IMR-90 (cell line): Measurements from ENCODE around the gene TMEM63A. TPM values are rescaled to one million over a fixed set of nuclear protein-coding genes. Genes with fewer than 3 reads are reported as not detected.

Source experiments
- ATAC-seq: fragments of 200-7000 bp; cut with Tn5 transposase; 2 replicates; pipeline ENCODE4 v1.9.1; 2020; ENCODE audit warnings: low read depth, mild to moderate bottlenecking, moderate library complexity
- BruUV-seq: library from RNA; stranded (reverse); fragments of 400-500 nt; replicated peaks from 2 replicates; lab custom pipeline; 2021; lab: Mats Ljungman, UMichigan
- CTCF ChIA-PET: fragments of 300-600 bp; formaldehyde crosslinking; extraction: SDS; loops from one replicate; lab custom pipeline; 2021; ENCODE audit warnings: antibody characterized with exemption; lab: Yijun Ruan, JAX
- POLR2A ChIA-PET: fragments of 300-600 bp; sonication (Branson Sonifier 250); formaldehyde crosslinking; loops from one replicate; lab custom pipeline; 2022; ENCODE audit warnings: antibody characterized with exemption; ENCODE audit not compliant: unreplicated experiment; lab: Charles Lee
- DNase-seq: peaks from one replicate; pipeline ENCODE4 v3.0.0; 2013
- H2AFZ ChIP-seq: replicated peaks from 2 replicates; pipeline ENCODE3; 2013; ENCODE audit warnings: low read length, mild to moderate bottlenecking; ENCODE audit not compliant: poor library complexity
- H2AK5ac ChIP-seq: 2 replicates; pipeline ENCODE4 v1.6.1; 2013; ENCODE audit warnings: low read depth, low read length, inconsistent platforms
- H2AK9ac ChIP-seq: replicated peaks from 2 replicates; pipeline ENCODE3; 2013; ENCODE audit warnings: mild to moderate bottlenecking, low read depth, low read length, moderate library complexity; ENCODE audit not compliant: poor library complexity
- H2BK120ac ChIP-seq: 2 replicates; pipeline ENCODE4 v1.6.1; 2013; ENCODE audit warnings: low read depth, low read length, inconsistent platforms
- H2BK15ac ChIP-seq: 3 replicates; pipeline ENCODE4 v1.6.1; 2013; ENCODE audit warnings: low read depth, low read length, inconsistent platforms
- H2BK20ac ChIP-seq: 2 replicates; pipeline ENCODE4 v1.6.1; 2013; ENCODE audit warnings: low read depth, mild to moderate bottlenecking, inconsistent platforms, low read length, moderate library complexity
- H2BK5ac ChIP-seq: 2 replicates; pipeline ENCODE4 v1.6.1; 2013; ENCODE audit warnings: mild to moderate bottlenecking, low read depth, low read length, inconsistent platforms; ENCODE audit not compliant: poor library complexity, severe bottlenecking
- H3K14ac ChIP-seq: replicated peaks from 2 replicates; pipeline ENCODE4 v1.6.1; 2013; ENCODE audit warnings: low read depth, low read length, inconsistent platforms
- H3K18ac ChIP-seq: 2 replicates; pipeline ENCODE4 v1.6.1; 2013; ENCODE audit warnings: low read depth, low read length, control low read depth
- H3K23ac ChIP-seq: 2 replicates; pipeline ENCODE4 v1.6.1; 2013; ENCODE audit warnings: low read depth, low read length, inconsistent platforms
- H3K27ac ChIP-seq: 2 replicates; pipeline ENCODE4 v1.5.1; 2013; ENCODE audit warnings: mild to moderate bottlenecking, control low read depth, low read length; ENCODE audit not compliant: insufficient read depth
- H3K27me3 ChIP-seq: 2 replicates; pipeline ENCODE4 v1.6.1; 2013; ENCODE audit warnings: low read length; ENCODE audit not compliant: control insufficient read depth, insufficient read depth
- H3K36me3 ChIP-seq: 2 replicates; pipeline ENCODE4 v1.6.1; 2013; ENCODE audit warnings: low read length, mixed read lengths; ENCODE audit not compliant: control insufficient read depth, insufficient read depth
- H3K4ac ChIP-seq: 2 replicates; pipeline ENCODE4 v1.6.1; 2013; ENCODE audit warnings: low read depth, low read length, inconsistent platforms
- H3K4me1 ChIP-seq: 2 replicates; pipeline ENCODE4 v1.6.1; 2013; ENCODE audit warnings: low read length, mixed read lengths; ENCODE audit not compliant: control insufficient read depth, insufficient read depth
- H3K4me2 ChIP-seq: 2 replicates; pipeline ENCODE4 v1.6.1; 2013; ENCODE audit warnings: low read depth, mild to moderate bottlenecking, control low read depth, low read length, moderate library complexity
- H3K4me3 ChIP-seq: 2 replicates; pipeline ENCODE4 v1.5.1; 2013; ENCODE audit warnings: low read depth, mild to moderate bottlenecking, control low read depth, low read length, moderate library complexity; ENCODE audit not compliant: insufficient read depth
- H3K56ac ChIP-seq: 2 replicates; pipeline ENCODE4 v1.6.1; 2013; ENCODE audit warnings: low read length, inconsistent platforms; ENCODE audit not compliant: insufficient read depth; ENCODE audit errors: extremely low read depth
- H3K79me1 ChIP-seq, 2 experiments: 2 replicates each; pipeline ENCODE4 v1.6.1; 2013; ENCODE audit warnings: low read length in 2 of 2, inconsistent platforms in 1 of 2, low read depth in 1 of 2
- H3K9ac ChIP-seq: 2 replicates; pipeline ENCODE4 v1.6.1; 2013; ENCODE audit warnings: low read depth, low read length, control low read depth
- H3K9me1 ChIP-seq: 2 replicates; pipeline ENCODE4 v1.6.1; 2013; ENCODE audit warnings: low read length, inconsistent platforms; ENCODE audit not compliant: insufficient read depth
- H3K9me3 ChIP-seq: 2 replicates; pipeline ENCODE4 v1.6.1; 2013; ENCODE audit warnings: low read length; ENCODE audit not compliant: control insufficient read depth, insufficient read depth
- H4K20me1 ChIP-seq: 2 replicates; pipeline ENCODE4 v1.6.1; 2013; ENCODE audit warnings: low read length, inconsistent platforms; ENCODE audit not compliant: insufficient read depth
- H4K5ac ChIP-seq: 2 replicates; pipeline ENCODE4 v1.6.1; 2013; ENCODE audit warnings: mild to moderate bottlenecking, low read depth, low read length, control low read depth
- H4K8ac ChIP-seq, 2 experiments: 2 replicates each; pipeline ENCODE4 v1.6.1; 2013; ENCODE audit warnings: low read depth in 2 of 2, low read length in 2 of 2, control low read depth in 1 of 2, inconsistent platforms in 1 of 2
- H4K91ac ChIP-seq: 2 replicates; pipeline ENCODE4 v1.6.1; 2013; ENCODE audit warnings: low read depth, low read length, inconsistent platforms; ENCODE audit not compliant: insufficient read depth
- BHLHE40 ChIP-seq: fragments of 150-350 bp; IDR thresholded peaks from 2 replicates; pipeline ENCODE4 v1.6.1; 2016; ENCODE audit warnings: mild to moderate bottlenecking, low read depth, low read length
- CEBPB ChIP-seq: IDR thresholded peaks from 2 replicates; pipeline ENCODE4 v1.6.1; 2012; ENCODE audit warnings: low read depth, low read length, improper control_type of control experiment
- CHD1 ChIP-seq: IDR thresholded peaks from 2 replicates; pipeline ENCODE4 v1.6.1; 2012; ENCODE audit warnings: low read depth, low read length, improper control_type of control experiment
- CTCF ChIP-seq: conservative IDR thresholded peaks from 2 replicates; pipeline ENCODE4 v1.5.1; 2012; ENCODE audit warnings: mild to moderate bottlenecking, low read depth, low read length, improper control_type of control experiment
- ELK1 ChIP-seq: fragments of 150-350 bp; IDR thresholded peaks from 2 replicates; pipeline ENCODE4 v1.6.1; 2016; ENCODE audit warnings: low read depth, mild to moderate bottlenecking, low read length, moderate library complexity, borderline replicate concordance
- FOS ChIP-seq: fragments of 150-350 bp; IDR thresholded peaks from 2 replicates; pipeline ENCODE4 v1.6.1; 2016; ENCODE audit warnings: low read depth, low read length
- MAFK ChIP-seq: IDR thresholded peaks from 2 replicates; pipeline ENCODE4 v1.6.1; 2012; ENCODE audit warnings: low read depth, low read length, improper control_type of control experiment
- MAZ ChIP-seq: IDR thresholded peaks from 2 replicates; pipeline ENCODE4 v1.6.1; 2012; ENCODE audit warnings: low read depth, mild to moderate bottlenecking, low read length, improper control_type of control experiment, moderate library complexity, borderline replicate concordance
- MXI1 ChIP-seq: IDR thresholded peaks from 2 replicates; pipeline ENCODE4 v1.6.1; 2012; ENCODE audit warnings: low read depth, mild to moderate bottlenecking, low read length, moderate library complexity, borderline replicate concordance
- NFE2L2 ChIP-seq: fragments of 150-350 bp; IDR thresholded peaks from 2 replicates; pipeline ENCODE4 v1.6.1; 2016; ENCODE audit warnings: low read depth, mild to moderate bottlenecking, low read length
- POLR2A ChIP-seq: IDR thresholded peaks from 2 replicates; pipeline ENCODE4 v1.6.1; 2012; ENCODE audit warnings: mild to moderate bottlenecking, low read depth, low read length
- RAD21 ChIP-seq: IDR thresholded peaks from 2 replicates; pipeline ENCODE4 v1.6.1; 2012; ENCODE audit warnings: low read length, improper control_type of control experiment
- RCOR1 ChIP-seq: IDR thresholded peaks from 2 replicates; pipeline ENCODE4 v1.6.1; 2012; ENCODE audit warnings: mild to moderate bottlenecking, low read length, improper control_type of control experiment; ENCODE audit not compliant: insufficient replicate concordance
- RFX5 ChIP-seq: IDR thresholded peaks from 2 replicates; pipeline ENCODE4 v1.8.0; 2012; ENCODE audit warnings: low read depth, mild to moderate bottlenecking, low read length, moderate library complexity
- SMC3 ChIP-seq: fragments of 150-350 bp; IDR thresholded peaks from 2 replicates; pipeline ENCODE4 v1.6.1; 2016; ENCODE audit warnings: low read depth, mild to moderate bottlenecking, antibody characterized with exemption, low read length, moderate library complexity
- USF2 ChIP-seq: fragments of 150-350 bp; IDR thresholded peaks from 2 replicates; pipeline ENCODE4 v1.6.1; 2017; ENCODE audit warnings: mild to moderate bottlenecking, antibody characterized with exemption, low read length, low read depth
- WGBS, 2 experiments: methylation state at CpG; one replicate each; pipeline versions ENCODE4 v1.1.5 to v1.1.7; 2013; ENCODE audit warnings: missing lambda C conversion rate in 2 of 2; ENCODE audit not compliant: insufficient read length in 1 of 2; ENCODE audit errors: extremely low coverage in 2 of 2; 5-methylcytosine and 5-hydroxymethylcytosine counted together
- dilution Hi-C: fragments of 300-500 bp; cut with HindIII; formaldehyde crosslinking; loops from one replicate; pipeline ENCODE4 v1.14.3; 2018; ENCODE audit warnings: low sequenced_read_pairs; ENCODE audit not compliant: unreplicated experiment
- in situ Hi-C: fragments of 300-500 bp; cut with MboI; formaldehyde crosslinking; loops from 3 replicates; pipeline ENCODE4 v1.14.3; 2019; ENCODE audit warnings: low sequenced_read_pairs, inconsistent platforms, mixed read lengths
- intact Hi-C: fragments of 100-400 bp; cut with micrococcal nuclease; formaldehyde crosslinking; loops from 2 replicates; pipeline ENCODE4 v1.10.0; 2022
- polyA plus RNA-seq, 3 experiments: library from polyadenylated mRNA; depleted of rRNA; stranded (reverse); fragments of >200 nt; gene quantifications; 2 replicates each; pipeline ENCODE4 v1.2.3, GENCODE V29; 2012; ENCODE audit warnings: low replicate concordance in 1 of 3
- total RNA-seq: library from RNA; depleted of rRNA; stranded (reverse); fragments of >200 nt; gene quantifications from 2 replicates; pipeline ENCODE4 v1.2.3, GENCODE V29; 2012

Gene TMEM63A
- total and polyA plus RNA-seq, 2 of the 4 experiments (the other 2 are of a cell fraction) = 4.7 to 23.3 TPM

GRCh38 chr1:225917101-225917500 is 34.9 kb upstream of the TMEM63A start:
- intact Hi-C loops (no loop called here), dilution Hi-C loops (no loop called here), in situ Hi-C loops (no loop called here)
- H3K14ac ChIP-seq = no peak overlapping the region
- peaks cover 5% of the 10 kb centered on the region; the same call in 1 of the 2 replicates for H3K4me1 ChIP-seq
- H3K9me3 ChIP-seq = no peaks in the 10 kb centered on the region
- no peak overlapping the region for H3K56ac ChIP-seq
- CTCF ChIA-PET = interaction anchor here (1.0 kb wide), 1 partner anchor 16 kb away, joined by 3 read pairs; no protein-coding TSS in a partner anchor
- peaks cover 6% of the 10 kb centered on the region for H4K20me1 ChIP-seq
- H3K4ac ChIP-seq = no peak overlapping the region
- H3K79me1 ChIP-seq = peaks cover 3 to 28% of the 10 kb centered on the region in 2 experiments
- no peaks in the 10 kb centered on the region for H3K27me3 ChIP-seq
- H3K9me1 ChIP-seq = peaks cover 9% of the 10 kb centered on the region
- ATAC-seq = no peak
- no peak overlapping the region for H2AFZ ChIP-seq
- TF ChIP-seq MAZ = no peak
- TF ChIP-seq SMC3 = no peak
- TF ChIP-seq POLR2A = no peak
- no peak for TF ChIP-seq MXI1
- TF ChIP-seq MAFK = no peak
- no peak for TF ChIP-seq FOS
- no peak for TF ChIP-seq RAD21
- no peak for TF ChIP-seq CTCF
- TF ChIP-seq ELK1 = no peak
- no peak for TF ChIP-seq NFE2L2
- no peak for TF ChIP-seq CEBPB
- TF ChIP-seq RCOR1 = no peak
- no peak for TF ChIP-seq CHD1
- no peak for TF ChIP-seq USF2
- TF ChIP-seq RFX5 = no peak
- no peak for TF ChIP-seq BHLHE40
- H2AK5ac ChIP-seq = no peak overlapping the region
- no peak overlapping the region for H3K4me3 ChIP-seq
- no peak overlapping the region for H2AK9ac ChIP-seq
- H3K18ac ChIP-seq = no peak overlapping the region
- H4K5ac ChIP-seq = no peak overlapping the region
- no peak overlapping the region for H3K23ac ChIP-seq
- no peak overlapping the region for H3K9ac ChIP-seq
- H2BK15ac ChIP-seq = no peak overlapping the region
- DNase-seq = no peak
- H4K91ac ChIP-seq = no peak overlapping the region
- peaks cover 29% of the 10 kb centered on the region for H3K36me3 ChIP-seq
- no peak overlapping the region for H3K27ac ChIP-seq
- H2BK120ac ChIP-seq = no peak overlapping the region
- POLR2A ChIA-PET = no interaction called here
- H4K8ac ChIP-seq = no peak overlapping the region
- no peak overlapping the region for H2BK5ac ChIP-seq
- no peak overlapping the region for H2BK20ac ChIP-seq
- whole genome bisulfite sequencing, 2 experiments = no CpG with 5 or more reads among the region's 3 CpGs
- H3K4me2 ChIP-seq = no peak overlapping the region
- no TSS peak for BruUV-seq
